Esophagus mucosa (tissue), 1 donor: Measurements from ENCODE around the gene MYOG. TPM values are rescaled to one million over a fixed set of nuclear protein-coding genes. Genes with fewer than 3 reads are reported as not detected.

Experiments
- ATAC-seq: fragments of 200-7000 bp; cut with Tn5 transposase; one replicate; pipeline ENCODE4 v1.9.1; 2020
- total RNA-seq: library from RNA; stranded (reverse); gene quantifications from one replicate; pipeline ENCODE4 v1.2.4, GENCODE V29; 2023
- donor health status: DM: yes; HTN: yes; CAD: no.

MYOG gene
- total RNA-seq, 1 donor from 2014 or later = not detected

DNA sequence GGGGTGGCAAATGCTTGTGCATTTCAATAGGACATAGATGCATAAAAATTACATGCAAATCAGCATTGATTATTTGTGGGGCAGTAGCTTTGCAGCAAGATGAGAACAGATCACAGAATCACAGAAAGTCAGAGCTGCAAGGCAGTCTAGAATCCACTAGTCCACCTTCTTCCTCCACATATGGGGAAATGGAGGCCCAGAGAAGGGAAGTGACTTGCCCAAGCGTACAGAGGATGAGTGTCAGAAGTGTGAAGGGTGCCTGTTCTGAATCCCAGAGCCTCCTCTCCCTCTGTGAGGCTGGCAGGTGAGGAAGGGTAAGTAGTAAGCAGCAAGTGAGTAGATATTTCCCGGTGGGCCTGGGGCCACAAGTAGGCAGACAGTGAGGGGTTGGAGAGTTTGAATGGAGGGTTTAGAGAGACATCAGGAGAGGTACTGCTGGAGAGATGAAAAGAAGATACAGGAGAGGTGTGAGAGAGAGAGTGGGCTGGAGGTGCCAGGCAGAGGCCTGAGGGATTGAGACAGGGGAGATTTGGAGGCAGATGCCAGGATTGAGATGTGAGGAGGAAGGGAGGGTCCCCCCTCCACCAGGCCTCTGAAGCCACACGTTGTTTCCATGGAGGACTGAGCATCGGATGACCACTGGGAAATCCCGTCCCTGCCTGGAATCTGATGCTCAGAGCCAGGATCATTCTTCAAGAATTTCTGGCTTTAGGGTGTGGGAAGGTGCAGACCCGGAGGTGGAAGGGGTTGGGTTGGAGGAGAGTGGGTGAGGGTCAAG, 4.8 kb upstream of the MYOG start:
- ATAC-seq = no peak

DNA sequence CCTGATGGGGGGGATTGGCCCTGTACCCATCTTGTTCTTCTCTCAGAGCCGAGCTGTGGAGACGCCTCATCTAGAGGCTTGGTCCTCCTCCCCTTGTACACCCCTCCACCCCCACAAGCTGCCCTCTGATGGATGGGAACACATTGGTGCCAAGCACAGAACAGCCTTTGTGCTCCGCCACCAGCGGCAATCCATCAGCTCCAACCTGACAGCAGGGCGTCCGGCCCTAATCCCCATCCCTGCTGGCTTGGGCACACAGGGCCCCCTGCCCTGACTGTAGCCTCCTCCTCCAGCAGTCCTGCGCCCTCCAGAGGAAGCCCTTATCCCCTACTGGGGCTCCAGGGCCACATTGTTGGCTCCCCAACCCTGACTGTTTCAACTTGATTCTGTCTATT, 3.8 kb upstream of the MYOG start:
- no peak for ATAC-seq

DNA sequence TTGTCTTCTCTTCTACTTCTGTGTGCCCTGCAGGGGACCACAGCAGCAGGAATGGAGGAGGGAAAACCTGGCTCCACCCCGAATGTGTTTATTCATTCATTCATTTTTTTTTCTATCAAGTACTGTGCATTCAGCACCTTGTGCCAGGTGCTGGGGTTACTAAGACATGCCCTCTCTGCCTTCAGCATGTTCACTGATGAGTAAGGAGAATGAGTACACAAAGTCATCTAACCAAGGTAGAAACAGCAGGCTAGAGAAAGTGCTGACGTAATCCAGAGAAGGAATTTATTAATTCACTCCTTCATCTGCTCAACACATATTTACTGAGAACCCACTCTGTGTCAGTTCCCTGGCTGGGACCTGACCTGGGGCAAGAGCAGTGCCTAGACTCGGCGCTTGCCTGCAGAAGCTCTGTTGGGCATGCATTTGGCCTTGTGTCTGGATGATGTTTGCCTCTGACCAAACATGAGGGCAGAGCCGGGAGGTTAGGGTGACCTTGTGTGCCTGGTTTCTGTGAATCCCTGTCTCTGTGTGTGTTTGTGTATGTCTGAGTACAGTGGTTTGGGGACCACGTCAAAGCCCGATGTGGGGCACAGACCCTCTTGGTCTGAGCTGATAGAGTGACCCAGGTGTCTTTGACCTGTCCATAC, 3.3 kb upstream of the MYOG start:
- peak; percentile 30 for ATAC-seq

DNA sequence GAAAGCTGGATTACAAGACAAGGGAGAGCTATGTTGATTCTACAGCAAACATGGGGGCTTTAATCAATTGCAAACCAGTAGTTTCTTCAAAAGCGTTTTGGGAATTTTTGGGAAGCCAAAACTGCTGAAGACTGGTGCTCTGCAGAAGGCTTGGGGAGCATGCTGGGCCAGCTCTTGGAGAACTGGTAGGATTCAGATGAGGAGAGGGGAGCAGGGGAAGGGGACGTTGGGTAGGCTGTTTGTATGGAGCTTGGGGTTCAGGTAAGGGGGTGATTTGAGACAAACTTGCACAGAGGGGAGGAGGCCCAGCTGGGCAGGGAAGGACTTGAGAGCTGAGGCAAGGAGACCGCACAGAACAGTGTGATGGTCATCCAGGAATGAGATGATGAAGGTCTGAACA, 2.6 kb upstream of the MYOG start:
- no peak for ATAC-seq

DNA sequence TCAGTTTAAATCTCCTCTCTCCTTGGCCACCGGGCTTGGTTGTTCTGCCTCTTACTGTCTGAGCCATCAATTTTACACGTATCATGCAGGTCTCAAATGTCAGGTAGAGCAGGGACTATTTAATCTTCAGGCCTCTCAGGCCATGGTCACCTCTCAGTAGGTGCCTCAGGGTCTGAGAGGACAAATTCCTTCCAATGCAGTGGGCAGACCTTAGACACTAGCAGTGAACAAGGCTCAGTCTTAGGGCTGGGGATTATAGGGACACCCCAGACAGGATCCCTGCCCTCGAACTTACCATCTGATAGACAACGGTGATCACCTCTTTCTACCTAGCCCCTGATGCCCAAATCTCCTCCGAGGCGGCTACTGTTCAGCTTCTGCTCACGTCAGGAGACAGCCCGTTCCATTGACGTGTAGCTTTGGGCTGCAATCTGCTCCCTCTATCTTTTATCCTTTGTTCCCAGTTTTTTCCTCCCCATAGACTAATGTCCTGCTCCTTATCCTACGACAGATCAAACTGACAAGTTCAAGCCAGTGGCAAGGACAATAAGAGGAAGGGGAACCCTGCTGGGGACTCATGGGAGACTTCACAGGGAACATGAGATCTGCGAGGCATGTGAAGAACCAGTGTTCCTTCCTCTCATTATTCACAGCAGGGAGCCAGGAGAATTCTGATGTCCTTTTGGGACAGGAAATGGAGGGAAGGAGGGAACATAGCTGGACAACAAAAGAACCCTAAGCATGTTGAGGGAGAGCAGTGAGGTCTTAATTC, 1.4 kb upstream of the MYOG start:
- ATAC-seq = no peak

DNA sequence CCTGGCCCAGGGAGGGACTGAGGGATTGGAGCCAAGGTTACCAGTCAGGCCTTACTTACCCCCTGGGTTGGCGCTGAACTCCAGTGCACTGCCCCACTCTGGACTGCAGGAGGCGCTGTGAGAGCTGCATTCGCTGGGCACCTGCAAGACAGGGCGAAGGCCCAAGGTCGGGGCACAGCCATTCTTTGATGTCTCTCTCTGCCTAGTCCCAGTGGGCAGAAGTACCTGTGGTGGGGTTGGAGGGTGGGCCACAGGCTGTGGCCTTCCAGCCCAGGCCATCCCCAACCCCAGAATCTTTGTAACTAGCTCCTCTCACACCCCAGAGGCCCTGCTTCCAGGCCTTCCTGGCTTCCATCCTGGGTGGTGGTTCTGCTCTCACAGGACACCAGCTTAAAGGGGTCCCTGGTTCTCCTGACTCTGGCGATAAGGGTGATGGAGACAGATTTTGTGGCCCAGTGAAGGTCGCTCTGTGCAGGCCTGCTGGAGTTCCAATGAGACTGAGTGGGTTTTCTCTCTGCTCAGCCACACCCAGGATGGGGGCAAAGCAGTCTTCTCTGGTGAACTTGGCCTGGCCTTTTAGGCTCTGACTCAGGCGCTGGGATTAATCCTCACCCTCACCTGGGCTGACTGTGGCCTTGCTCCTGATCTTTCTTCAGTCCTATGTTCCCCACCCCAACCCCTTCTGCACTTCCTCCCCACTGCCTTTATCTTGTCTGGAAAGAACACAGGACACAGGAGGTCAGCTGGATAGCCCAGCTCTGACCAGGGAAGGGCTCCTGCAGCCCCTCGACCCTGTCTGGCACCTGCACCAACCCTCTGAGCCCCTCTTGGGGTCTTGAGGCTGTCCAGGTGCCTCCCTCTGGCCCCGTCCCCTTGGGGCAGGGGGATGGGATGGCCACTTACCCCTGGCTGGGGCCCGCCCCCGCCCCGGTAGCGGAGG, 954 bp downstream of the MYOG start:
- ATAC-seq = peak; percentile 49

DNA sequence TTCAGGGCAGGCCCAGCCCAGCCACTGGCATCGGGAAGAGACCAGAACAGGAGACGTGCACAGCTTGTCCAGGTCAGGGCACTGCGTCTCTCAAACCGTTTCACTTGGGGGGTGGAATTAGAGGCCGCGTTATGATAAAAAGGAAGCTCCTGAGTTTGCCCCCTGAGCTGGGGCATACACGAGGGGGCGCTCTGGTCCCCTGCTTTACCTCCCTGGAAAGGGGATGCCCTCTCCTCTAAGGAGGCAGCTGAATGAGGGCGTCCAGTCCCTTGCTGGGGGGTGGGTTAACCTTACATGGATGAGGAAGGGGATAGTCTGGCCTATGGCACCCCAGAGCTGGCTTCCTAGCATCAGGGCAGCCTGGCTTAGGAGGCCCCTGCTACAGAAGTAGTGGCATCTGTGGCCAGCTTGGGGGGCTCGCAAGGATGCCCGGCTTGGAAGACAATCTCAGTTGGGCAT, 2.3 kb downstream of the MYOG start:
- ATAC-seq = no peak

DNA sequence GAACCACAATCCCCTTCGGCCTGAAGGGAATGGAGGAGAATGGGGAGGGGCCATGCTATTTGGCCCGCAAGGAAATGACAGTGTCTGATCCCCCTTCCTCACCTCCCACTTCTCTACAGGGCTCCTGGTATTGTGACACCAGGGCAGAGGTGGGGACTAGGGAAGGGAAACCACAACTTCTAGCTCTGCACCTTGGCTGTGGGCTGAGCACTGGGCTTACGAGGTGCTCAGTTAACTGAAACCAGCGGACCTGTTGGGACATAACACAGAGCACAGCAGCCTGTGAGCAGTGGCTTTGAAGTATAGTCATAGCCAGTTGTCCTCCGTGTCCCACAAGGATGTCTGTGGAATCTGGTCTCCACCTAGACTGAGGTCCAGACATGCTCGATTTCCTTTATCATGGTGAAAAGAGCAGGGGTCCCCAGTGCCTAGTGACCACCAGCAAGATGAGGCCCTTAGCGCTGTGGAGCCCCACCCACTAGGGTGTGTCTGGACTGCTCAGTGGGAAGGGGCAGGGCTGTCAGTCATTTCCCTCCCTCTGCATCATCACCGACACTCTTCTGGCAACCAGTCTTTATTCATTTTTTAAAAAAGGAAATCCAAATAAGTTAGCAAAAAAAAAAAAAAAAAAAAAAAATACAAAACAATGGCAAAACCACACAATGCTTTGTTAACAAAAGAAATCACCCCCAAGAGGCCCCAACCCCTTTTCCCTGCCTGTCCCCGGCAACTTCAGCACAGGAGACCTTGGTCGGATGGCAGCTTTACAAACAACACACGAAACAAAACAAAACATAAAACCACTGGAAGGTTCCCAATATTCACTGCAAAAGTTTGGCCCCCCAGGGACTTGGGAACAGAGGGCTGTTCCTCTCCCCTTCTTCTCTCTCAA, 3.0 kb downstream of the MYOG start:
- no peak for ATAC-seq

DNA sequence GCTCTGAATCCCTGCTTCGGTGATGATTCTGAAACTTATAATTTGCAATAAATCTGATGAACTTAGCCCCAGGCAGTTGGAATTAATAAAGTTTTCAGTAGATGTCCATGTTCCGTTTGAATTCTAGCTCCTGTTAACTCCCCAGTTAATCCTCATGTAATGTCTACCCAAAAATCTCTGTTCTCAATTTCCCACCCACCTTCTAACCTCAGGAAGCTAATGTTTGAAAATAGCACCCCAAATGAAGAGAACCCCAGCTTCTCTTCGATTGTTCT, 3.6 kb downstream of the MYOG start:
- ATAC-seq = no peak

DNA sequence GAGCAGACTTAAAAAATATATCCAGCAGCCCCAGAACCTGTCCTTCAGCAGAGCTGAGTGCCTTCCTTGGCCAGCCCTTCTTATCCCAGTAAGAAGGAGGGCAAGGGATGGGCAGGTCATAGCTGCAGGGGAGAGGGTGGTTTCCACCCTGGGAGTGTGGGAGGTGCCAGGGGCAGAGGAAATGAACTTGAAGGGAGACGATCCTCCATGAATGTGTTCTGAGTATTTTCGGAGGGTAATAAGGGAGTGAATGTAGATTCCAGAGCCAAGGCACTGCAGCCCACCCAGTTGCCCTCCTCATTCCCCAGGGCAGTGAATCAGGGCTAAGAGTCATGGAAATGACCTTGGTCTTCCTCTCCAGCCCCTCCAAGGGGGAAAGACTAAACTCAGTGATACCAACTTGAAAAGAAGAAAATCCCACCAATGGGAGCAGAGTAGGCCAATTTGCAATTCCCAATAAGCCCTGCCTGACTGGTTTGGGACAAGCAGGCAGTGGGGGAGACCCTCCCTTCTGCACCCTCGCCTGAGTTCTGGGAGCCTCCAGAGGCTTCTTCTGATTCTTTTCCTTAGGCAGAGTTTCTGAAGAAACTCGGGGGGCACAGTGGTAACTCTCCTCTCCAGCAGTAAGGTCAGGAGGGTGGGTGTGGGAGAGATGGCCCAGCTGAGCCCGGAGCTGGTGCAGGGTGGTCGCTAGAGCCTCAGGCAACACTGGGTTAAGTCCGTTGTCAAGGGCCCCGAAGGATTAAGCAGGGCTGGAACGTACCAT, 4.2 kb downstream of the MYOG start:
- no peak for ATAC-seq

DNA sequence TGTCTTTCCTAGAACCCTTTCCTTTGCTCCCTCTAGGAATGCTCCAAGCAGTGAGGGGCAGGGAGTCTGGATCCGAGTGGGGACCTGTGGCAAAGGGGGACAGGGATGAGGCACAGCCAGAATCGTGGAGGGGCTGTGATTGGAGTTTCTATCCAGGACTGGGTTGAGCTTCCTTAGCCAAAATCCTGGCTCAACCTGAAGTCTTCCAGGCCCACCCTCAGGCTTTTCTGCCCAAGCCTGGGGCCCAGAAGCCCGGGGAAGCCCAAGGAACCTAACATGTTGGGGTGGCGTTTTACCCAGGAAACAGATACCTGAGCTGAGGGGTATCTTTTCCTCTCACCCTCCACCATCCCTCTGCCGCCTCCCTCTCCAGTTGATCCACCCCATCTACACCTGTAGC, 5.4 kb downstream of the MYOG start:
- no peak for ATAC-seq

DNA sequence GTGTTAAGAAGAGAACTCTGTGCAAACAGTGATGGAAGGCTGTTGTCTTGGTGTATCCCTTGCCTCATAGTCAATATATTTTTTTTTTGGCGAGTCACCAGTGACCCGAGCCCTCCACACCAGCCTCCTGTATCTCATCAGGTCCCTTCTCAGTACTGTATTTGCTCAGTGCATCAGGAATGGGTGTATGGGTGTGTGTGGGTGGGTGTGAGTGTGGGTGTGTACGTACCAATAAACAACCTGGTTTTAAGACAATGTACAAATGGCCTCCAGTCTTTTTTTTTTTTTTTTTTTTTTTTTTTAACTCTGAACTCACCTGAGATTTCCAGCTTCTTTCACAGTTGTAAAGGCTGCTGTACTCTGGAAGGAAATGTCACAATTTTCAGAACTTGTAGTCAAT, 7.3 kb downstream of the MYOG start:
- no peak for ATAC-seq

DNA sequence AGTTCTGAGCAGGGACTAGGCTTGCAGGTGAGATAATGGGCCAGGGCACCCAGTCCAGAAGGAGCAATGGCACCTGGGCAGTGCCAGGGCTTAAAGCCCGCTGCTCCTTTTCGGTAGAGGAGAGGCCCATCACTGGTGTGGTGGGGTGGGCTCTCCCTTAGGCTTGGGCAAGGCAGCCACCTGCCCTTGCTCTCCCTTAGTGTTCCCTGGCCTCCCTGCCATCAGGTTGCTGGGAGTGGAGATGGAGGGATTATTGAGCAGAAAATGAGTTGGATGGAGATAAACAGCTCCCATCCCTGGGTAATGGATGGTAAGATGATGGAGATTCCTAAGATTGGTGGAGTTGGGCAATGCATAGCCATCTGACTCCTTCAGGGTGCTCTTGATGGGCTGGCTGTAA, 7.9 kb downstream of the MYOG start:
- ATAC-seq = no peak

DNA sequence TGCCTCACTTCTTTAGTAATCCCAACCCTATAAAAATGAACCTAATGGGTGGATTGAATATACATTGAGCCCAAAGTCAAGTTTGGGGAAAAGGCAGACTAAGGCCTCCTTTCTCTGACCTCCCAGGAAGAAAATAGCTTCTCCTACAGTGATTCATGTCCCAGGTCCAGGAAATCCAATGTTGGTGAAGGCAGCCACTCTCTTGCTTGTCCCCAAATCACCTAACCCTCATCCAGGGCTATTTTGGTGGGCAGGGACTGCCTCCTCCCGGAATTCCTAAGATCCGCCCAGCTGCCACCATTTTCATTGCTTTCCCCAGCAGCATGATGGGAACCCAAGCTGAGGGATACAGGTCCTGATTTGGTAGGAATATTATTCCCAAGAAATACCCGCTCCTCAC, 8.4 kb downstream of the MYOG start:
- no peak for ATAC-seq

DNA sequence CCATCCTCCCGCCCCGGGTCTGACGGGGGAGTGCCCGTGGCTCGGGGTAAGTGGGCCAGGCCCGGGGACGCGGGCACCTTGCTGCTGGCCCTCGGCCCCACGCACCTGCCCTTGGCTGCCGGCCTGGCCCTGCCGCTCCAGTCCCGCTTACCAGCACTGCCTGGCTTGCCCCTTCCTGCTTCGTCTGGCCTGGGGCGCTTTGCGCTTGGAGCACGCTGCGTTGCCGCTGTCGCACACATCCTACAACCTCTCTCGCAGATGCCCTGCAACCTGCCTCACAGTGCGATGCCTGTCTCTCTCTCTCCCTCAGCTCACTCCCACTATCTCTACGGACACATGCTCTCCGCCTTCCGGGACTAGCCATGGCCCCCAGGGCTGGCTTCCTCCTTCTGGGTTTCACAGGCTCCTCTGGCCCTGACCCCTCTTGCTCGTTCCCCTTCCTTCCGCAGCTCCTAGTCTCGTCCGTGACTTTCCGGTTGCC, 9.7 kb downstream of the MYOG start:
- peak; percentile 19 for ATAC-seq

DNA sequence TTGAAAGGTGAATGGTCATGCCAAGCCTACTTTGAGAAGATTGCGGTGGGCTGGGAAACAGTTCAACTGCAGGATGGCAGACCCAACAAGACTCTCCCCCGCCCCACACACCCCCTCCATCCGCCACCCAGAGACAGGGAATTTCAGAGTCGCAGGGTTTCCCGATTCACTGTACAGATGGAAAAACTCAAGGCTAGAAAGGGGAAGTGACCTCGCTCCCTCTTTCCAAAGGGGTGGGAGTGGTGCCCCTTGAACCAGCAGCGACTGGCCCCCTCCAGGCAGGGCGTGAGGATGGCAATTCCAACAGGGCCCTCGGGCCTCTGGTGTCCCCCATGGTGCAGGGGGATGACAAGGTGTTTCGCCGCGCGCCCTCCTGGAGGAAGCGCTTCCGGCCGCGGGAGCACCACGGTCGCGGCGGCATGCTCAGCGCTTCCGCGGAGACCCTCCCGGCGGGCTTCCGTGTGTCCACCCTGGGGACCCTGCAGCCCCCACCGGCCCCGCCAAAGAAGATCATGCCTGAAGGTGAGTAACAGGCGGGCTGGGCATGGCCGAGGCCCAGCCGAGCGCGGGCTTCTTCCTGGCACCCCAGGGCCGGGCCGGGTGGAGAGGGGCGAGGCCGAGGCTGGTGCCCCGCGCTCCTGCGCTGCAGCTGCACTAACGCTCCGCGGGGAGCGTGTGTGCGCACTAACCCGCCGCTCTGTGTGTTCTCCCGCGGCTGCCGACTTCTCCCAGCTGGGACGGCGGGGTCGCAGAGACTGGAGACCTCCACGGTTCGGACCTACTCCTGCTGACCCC, 10.4 kb downstream of the MYOG start:
- ATAC-seq = peak; percentile 38

DNA sequence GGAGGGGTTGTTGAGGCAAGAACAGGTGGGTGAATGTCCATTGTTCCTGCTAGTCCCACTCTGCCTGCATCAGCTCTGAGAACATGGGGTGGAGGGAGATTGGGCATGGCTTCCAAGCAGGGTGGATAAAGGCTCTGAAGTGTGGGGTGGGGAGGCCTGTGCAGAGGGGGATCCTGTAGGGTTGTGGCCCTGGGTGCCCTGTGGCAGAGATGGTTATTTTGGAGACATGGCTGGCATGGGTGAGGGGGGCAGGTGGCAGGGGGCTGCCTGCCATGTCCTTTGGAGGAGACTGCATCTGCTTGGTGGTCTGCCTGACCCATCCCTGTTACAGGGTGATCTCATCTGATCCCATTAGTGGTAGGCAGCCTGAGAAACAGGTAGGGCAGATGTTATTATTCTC, 11.2 kb downstream of the MYOG start:
- ATAC-seq = no peak

DNA sequence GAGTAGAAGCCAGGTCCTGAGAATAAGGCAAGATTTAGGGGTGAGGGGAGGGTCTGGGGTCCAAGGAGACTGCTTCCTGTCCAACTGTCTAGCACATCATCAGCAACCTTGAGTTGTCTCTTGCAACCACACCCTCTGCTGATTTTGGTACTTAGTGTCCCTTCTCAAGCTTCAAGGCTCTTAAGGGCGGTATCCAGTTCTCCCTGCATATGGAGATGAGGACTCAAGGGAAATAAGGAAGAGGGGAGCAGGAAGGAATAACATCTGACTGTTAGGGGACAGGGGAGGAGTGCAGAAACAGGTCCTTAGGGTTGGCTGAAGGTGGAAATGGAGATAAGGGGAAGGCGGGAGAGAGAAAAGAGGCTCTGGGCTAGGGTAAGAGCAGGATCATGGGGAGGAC, 12.3 kb downstream of the MYOG start:
- ATAC-seq = no peak

DNA sequence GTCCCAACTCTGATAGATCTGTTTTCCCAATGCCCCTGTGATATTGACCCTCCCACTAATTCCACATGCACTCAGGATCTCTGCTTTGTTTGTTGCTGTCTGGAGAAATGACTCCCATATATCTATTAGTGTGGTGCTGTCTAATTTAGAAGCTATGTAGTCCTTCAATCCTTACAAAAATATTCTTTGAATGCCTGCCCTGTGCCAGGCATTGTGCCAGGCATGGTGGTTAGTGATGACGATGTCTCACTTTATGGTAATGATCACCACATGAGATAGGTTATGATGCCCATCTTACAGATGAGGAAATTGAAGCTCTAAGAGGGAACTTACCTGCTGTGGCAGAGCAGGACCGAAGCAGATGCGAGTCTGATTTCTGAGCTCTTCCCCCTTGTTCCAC, 12.9 kb downstream of the MYOG start:
- ATAC-seq = no peak
